OCI-LY1 (cell line): ENCODE data around the gene AFDN.

Experiments used
- EZH2 ChIP-seq: fragments of 200-600 bp; sonication (generic), shearing (Covaris generic); IDR thresholded peaks from 2 replicates; pipeline ENCODE4 v1.8.0; 2017; ENCODE audit warnings: borderline replicate concordance, mixed run types, mild to moderate bottlenecking, antibody characterized with exemption, low read length, moderate library complexity, mixed read lengths
- TF ChIP-seq, protein P1 (sequence below): fragments of 200-600 bp; sonication (generic), shearing (Covaris generic); IDR thresholded peaks from 2 replicates; pipeline ENCODE4 v1.5.1; 2017; ENCODE audit warnings: mild to moderate bottlenecking, antibody characterized with exemption, low read length, moderate library complexity, mixed read lengths

- TF ChIP-seq, protein P1, sequence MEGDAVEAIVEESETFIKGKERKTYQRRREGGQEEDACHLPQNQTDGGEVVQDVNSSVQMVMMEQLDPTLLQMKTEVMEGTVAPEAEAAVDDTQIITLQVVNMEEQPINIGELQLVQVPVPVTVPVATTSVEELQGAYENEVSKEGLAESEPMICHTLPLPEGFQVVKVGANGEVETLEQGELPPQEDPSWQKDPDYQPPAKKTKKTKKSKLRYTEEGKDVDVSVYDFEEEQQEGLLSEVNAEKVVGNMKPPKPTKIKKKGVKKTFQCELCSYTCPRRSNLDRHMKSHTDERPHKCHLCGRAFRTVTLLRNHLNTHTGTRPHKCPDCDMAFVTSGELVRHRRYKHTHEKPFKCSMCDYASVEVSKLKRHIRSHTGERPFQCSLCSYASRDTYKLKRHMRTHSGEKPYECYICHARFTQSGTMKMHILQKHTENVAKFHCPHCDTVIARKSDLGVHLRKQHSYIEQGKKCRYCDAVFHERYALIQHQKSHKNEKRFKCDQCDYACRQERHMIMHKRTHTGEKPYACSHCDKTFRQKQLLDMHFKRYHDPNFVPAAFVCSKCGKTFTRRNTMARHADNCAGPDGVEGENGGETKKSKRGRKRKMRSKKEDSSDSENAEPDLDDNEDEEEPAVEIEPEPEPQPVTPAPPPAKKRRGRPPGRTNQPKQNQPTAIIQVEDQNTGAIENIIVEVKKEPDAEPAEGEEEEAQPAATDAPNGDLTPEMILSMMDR = no peak
- TF ChIP-seq EZH2 = no peak
Observed at GRCh38 chr6:167956983-167957492, 130.3 kb downstream of the AFDN start.
